Measurements from ENCODE around the gene PPL. TPM values are rescaled to one million over a fixed set of nuclear protein-coding genes. Genes with fewer than 3 reads are reported as not detected.

PPL gene
- total RNA-seq, 1 donor, result 27.1 TPM

- Histone ChIP-seq H3K27ac (ENCODE audit: low read depth, low read length) (no peak overlapping the region), H3K9me3 (ENCODE audit: low read depth, low read length) (no peaks in the 10 kb centered on the region), H3K4me1 (ENCODE audit: insufficient read depth, low read length) (peaks cover 27% of the 10 kb centered on the region), H4K20me1 (ENCODE audit: insufficient read depth, low read length) (no peaks in the 10 kb centered on the region), H3K4me2 (ENCODE audit: insufficient read depth, low read length) (no peak overlapping the region), H3K4me3 (ENCODE audit: insufficient read depth, low read length) (no peak overlapping the region), H3K79me2 (ENCODE audit: insufficient read depth, low read length) (no peaks in the 10 kb centered on the region), H3K27me3 (ENCODE audit: insufficient read depth, low read length) (no peaks in the 10 kb centered on the region), H2AFZ (ENCODE audit: low read length) (no peak overlapping the region), H3K36me3 (ENCODE audit: insufficient read depth, low read length) (no peaks in the 10 kb centered on the region)
- DNase-seq (ENCODE audit: insufficient read length, low spot score, missing footprints), result peak; percentile 60
- no peak for TF ChIP-seq CTCF (IDR thresholded peaks at IDR 0.05; ENCODE audit: extremely low read depth, low read depth, low read length)
Observed at GRCh38 chr16:4947722-4948503, 11.0 kb upstream of the PPL start.

GRCh38 chr16:4946917-4947316, 10.0 kb upstream of the PPL start:
- Histone ChIP-seq H3K4me1 (ENCODE audit: insufficient read depth, low read length) (peaks cover 34% of the 10 kb centered on the region), H3K9me3 (ENCODE audit: low read depth, low read length) (no peaks in the 10 kb centered on the region), H2AFZ (ENCODE audit: low read length) (no peak overlapping the region), H3K36me3 (ENCODE audit: insufficient read depth, low read length) (no peaks in the 10 kb centered on the region), H3K79me2 (ENCODE audit: insufficient read depth, low read length) (no peaks in the 10 kb centered on the region), H3K27ac (ENCODE audit: low read depth, low read length) (no peak overlapping the region), H3K4me2 (ENCODE audit: insufficient read depth, low read length) (no peak overlapping the region), H4K20me1 (ENCODE audit: insufficient read depth, low read length) (no peaks in the 10 kb centered on the region), H3K27me3 (ENCODE audit: insufficient read depth, low read length) (no peaks in the 10 kb centered on the region), H3K4me3 (ENCODE audit: insufficient read depth, low read length) (no peak overlapping the region)
- TF ChIP-seq CTCF (IDR thresholded peaks at IDR 0.05; ENCODE audit: extremely low read depth, low read depth, low read length), result no peak
- no peak for DNase-seq (ENCODE audit: insufficient read length, low spot score, missing footprints)

- Histone ChIP-seq H3K27me3 (ENCODE audit: insufficient read depth, low read length) (no peaks in the 10 kb centered on the region), H3K4me3 (ENCODE audit: insufficient read depth, low read length) (no peak overlapping the region), H3K4me1 (ENCODE audit: insufficient read depth, low read length) (peaks cover 34% of the 10 kb centered on the region), H3K9me3 (ENCODE audit: low read depth, low read length) (no peaks in the 10 kb centered on the region), H4K20me1 (ENCODE audit: insufficient read depth, low read length) (no peaks in the 10 kb centered on the region), H3K79me2 (ENCODE audit: insufficient read depth, low read length) (no peaks in the 10 kb centered on the region), H3K36me3 (ENCODE audit: insufficient read depth, low read length) (no peaks in the 10 kb centered on the region), H3K4me2 (ENCODE audit: insufficient read depth, low read length) (peak overlapping the region; percentile 76), H2AFZ (ENCODE audit: low read length) (no peak overlapping the region), H3K27ac (ENCODE audit: low read depth, low read length) (no peak overlapping the region)
- TF ChIP-seq CTCF (IDR thresholded peaks at IDR 0.05; ENCODE audit: extremely low read depth, low read depth, low read length), result no peak
- peak; percentile 82 for DNase-seq (ENCODE audit: insufficient read length, low spot score, missing footprints)
Observed at GRCh38 chr16:4945560-4946502, 8.9 kb upstream of the PPL start.
